Heart left ventricle (tissue), 16 donors: ENCODE measurements around the gene TAOK3. TPM values are rescaled to one million over a fixed set of nuclear protein-coding genes. Genes with fewer than 3 reads are reported as not detected.

ENCODE experiments used
- ATAC-seq, 4 donors: fragments of 200-7000 bp; cut with Tn5 transposase; one replicate each; pipeline ENCODE4 v1.9.1; 2020 to 2022; ENCODE audit warnings: moderate library complexity in 4 of 4, mild to moderate bottlenecking in 3 of 4, moderate number of reproducible peaks in 1 of 4
- DNase-seq, 5 donors: peaks; one replicate each; pipeline ENCODE4 v3.0.0-alpha.2; 2020
- H3K27ac ChIP-seq, 12 donors: fragments of 200-600 bp; sonication (generic) in 4 of 12; one replicate each; pipeline versions ENCODE4 v1.5.0 to v1.8.0; 2016 to 2022; ENCODE audit warnings: mild to moderate bottlenecking in 2 of 12
- H3K27me3 ChIP-seq, 9 donors: fragments of 200-600 bp; sonication (generic) in 2 of 9; one replicate each; pipeline versions ENCODE4 v1.5.1 to v1.8.0; 2016 to 2022; ENCODE audit warnings: mild to moderate bottlenecking in 3 of 9
- H3K36me3 ChIP-seq, 9 donors: fragments of 200-600 bp; sonication (generic) in 2 of 9; one replicate each; pipeline versions ENCODE4 v1.5.0 to v1.8.0; 2018 to 2022; ENCODE audit warnings: mild to moderate bottlenecking in 2 of 9
- H3K4me1 ChIP-seq, 12 donors: fragments of 200-600 bp; sonication (generic) in 4 of 12; one replicate each; pipeline versions ENCODE4 v1.5.0 to v1.8.0; 2016 to 2022; ENCODE audit warnings: mild to moderate bottlenecking in 3 of 12
- H3K4me3 ChIP-seq, 12 donors: fragments of 200-600 bp; sonication (generic) in 4 of 12; one replicate each; pipeline versions ENCODE4 v1.5.0 to v1.8.0; 2017 to 2022; ENCODE audit warnings: mild to moderate bottlenecking in 9 of 12, moderate library complexity in 4 of 12
- H3K9me3 ChIP-seq, 12 donors: fragments of 200-600 bp; sonication (generic) in 4 of 12; one replicate each; pipeline versions ENCODE4 v1.5.0 to v1.8.0; 2016 to 2022; ENCODE audit warnings: mild to moderate bottlenecking in 1 of 12
- CTCF ChIP-seq, 12 donors: fragments of 200-600 bp; sonication (generic) in 4 of 12; IDR thresholded peaks; one replicate each; pipeline versions ENCODE4 v1.5.0 to v1.8.0; 2018 to 2022; ENCODE audit warnings: antibody characterized with exemption in 12 of 12, mild to moderate bottlenecking in 5 of 12
- POLR2A ChIP-seq, 2 donors: fragments of 450-650 bp; IDR thresholded peaks; one replicate each; pipeline ENCODE4 v1.6.1; 2017; ENCODE audit warnings: antibody characterized with exemption in 2 of 2, mild to moderate bottlenecking in 2 of 2, moderate library complexity in 2 of 2
- WGBS, 4 donors: extraction: QIAGEN DNeasy Blood & Tissue Kit in 2 of 4; methylation state at CpG; one replicate each; pipeline versions ENCODE4 v1.1.5 to v1.1.7; 2013 to 2018; 5-methylcytosine and 5-hydroxymethylcytosine counted together
- intact Hi-C, 10 donors: fragments of 100-400 bp; cut with DNase I; formaldehyde crosslinking; loops; one replicate each; pipeline versions ENCODE4 v1.11.1 to v1.14.2; 2022
- polyA plus RNA-seq, 2 donors: library from polyadenylated mRNA; stranded (reverse); fragments of 200-250 nt; gene quantifications; one replicate each; pipeline ENCODE4 v1.2.3, GENCODE V29; 2013
- total RNA-seq, 9 donors: library from RNA; depleted of rRNA in 2 of 9; stranded (reverse); fragments of >200 nt in 2 of 9; fragmentation: NEBNext Ultra II Directional in 3 of 9; extraction: Animal tissue kit (Norgen Biotek cat#: 25700) in 3 of 9; gene quantifications; one replicate each; pipeline versions ENCODE4 v1.1.0 to v1.2.4, GENCODE V29; 2016 to 2023
- donor health status: ischemic (EF 13 %, LVEDD 7.1; RV severe dilation, severe dysfunction).
- donor health status: healthy with polysubstance abuse.
- donor health status: DM: no; HTN: yes; CAD: no.
- donor health status: DM: no; HTN: no; CAD: no.
- donor health status: ischemic (EF 25% LVEDD 6.9; RV normal size, moderate dysfunction).
- donor health status: ischemic (EF 25% LVEDD 5.7; RV mildly dilated, moderate dysfunction).
- donor health status: healthy.
- donor health status: DM: yes; HTN: yes; CAD: no.
- donor health status: ischemic (EF 35%, LVEDD 5.7; RV mildly dilated, moderate dysfunction).
- donor health status: nonischemic (EF 11% LVEDD 7.7; RV severe dilation, severe dysfunction).
- donor health status: DM: yes; HTN: yes; CAD: no.
- donor health status: PGD.
- donor health status: ischemic (EF 29% LVEDD 5.4; RV normal size, mild dysfunction).
- donor health status: nonischemic (EF 23%, LVEDD 6.1; RV moderate dilation, normal function).

TAOK3 gene
- total and polyA plus RNA-seq, 11 donors: 11.8 to 26.6 (median 22.2) TPM

GRCh38 chr12:118391836-118392235, 19.1 kb upstream of the TAOK3 start:
- DNase-seq (no peak), ATAC-seq (peak in 1 of 4 donors; percentile 13)
- TF ChIP-seq CTCF (IDR thresholded peaks at IDR 0.05) (no peak), POLR2A (IDR thresholded peaks at IDR 0.05) (no peak)
- Histone ChIP-seq H3K27me3 (no peaks in the 10 kb centered on the region), H3K36me3 (peaks cover 0 to 99% (median 97%) of the 10 kb centered on the region in 9 donors), H3K4me1 (peaks cover 0 to 4% (median 0%) of the 10 kb centered on the region in 12 donors), H3K4me3 (no peak overlapping the region), H3K27ac (no peak overlapping the region), H3K9me3 (no peaks in the 10 kb centered on the region)
- WGBS, 4 donors: 94 to 100% (median 99%) methylated on average over 1 of the region's 1 CpG
- intact Hi-C loops: no loop called here

- no peak overlapping the region for H3K27ac ChIP-seq
- H3K4me1 ChIP-seq: peaks cover 0 to 4% (median 0%) of the 10 kb centered on the region in 12 donors
- H3K9me3 ChIP-seq: no peaks in the 10 kb centered on the region
- peaks cover 0 to 99% (median 98%) of the 10 kb centered on the region in 9 donors for H3K36me3 ChIP-seq
- H3K4me3 ChIP-seq: no peak overlapping the region
- H3K27me3 ChIP-seq: no peaks in the 10 kb centered on the region
- no peak for DNase-seq
- TF ChIP-seq CTCF (IDR thresholded peaks at IDR 0.05): no peak
- TF ChIP-seq POLR2A (IDR thresholded peaks at IDR 0.05): no peak
- ATAC-seq: peak in 3 of 4 donors; percentile 32 to 62 (median 33)
- intact Hi-C loops: no loop called here
- 78 to 91% (median 84%) methylated on average over 2 of the region's 2 CpGs for WGBS, 4 donors
Observed at GRCh38 chr12:118391424-118391823, 18.7 kb upstream of the TAOK3 start.

GRCh38 chr12:118377884-118378470, 5.3 kb upstream of the TAOK3 start:
- Histone ChIP-seq H3K27ac (peak overlapping the region in 6 of 12 donors; percentile 21 to 96 (median 94)), H3K9me3 (no peaks in the 10 kb centered on the region), H3K4me1 (peaks cover 0 to 46% (median 27%) of the 10 kb centered on the region in 12 donors), H3K27me3 (no peaks in the 10 kb centered on the region), H3K4me3 (peak overlapping the region in 11 of 12 donors; percentile 85 to 100 (median 98)), H3K36me3 (peaks cover 0 to 44% (median 38%) of the 10 kb centered on the region in 9 donors)
- DNase-seq (peak in 2 of 5 donors; percentile 26 to 67), ATAC-seq (no peak)
- intact Hi-C loops: loop anchor here (2.0 to 10.0 kb wide), 9 partner anchors 195 to 506 kb away; partner anchors contain the start of gene WSB2 (in 2 of the 10)
- WGBS, 4 donors: 35 to 37% (median 36%) methylated on average over 8 of the region's 8 CpGs
- TF ChIP-seq POLR2A (IDR thresholded peaks at IDR 0.05) (no peak), CTCF (IDR thresholded peaks at IDR 0.05) (peak; percentile 94 to 100 (median 98))

- no peak for TF ChIP-seq POLR2A (IDR thresholded peaks at IDR 0.05)
- TF ChIP-seq CTCF (IDR thresholded peaks at IDR 0.05): no peak
- Histone ChIP-seq H3K36me3 (peaks cover 0 to 37% (median 31%) of the 10 kb centered on the region in 9 donors), H3K4me3 (peak overlapping the region; percentile 85 to 100 (median 98)), H3K4me1 (peaks cover 0 to 46% (median 29%) of the 10 kb centered on the region in 12 donors), H3K27me3 (no peaks in the 10 kb centered on the region), H3K27ac (peak overlapping the region; percentile 85 to 98 (median 94)), H3K9me3 (no peaks in the 10 kb centered on the region)
- no peak for DNase-seq
- intact Hi-C loops: loop anchor here (2.0 to 10.0 kb wide), 9 partner anchors 194 to 505 kb away; partner anchors contain the start of gene WSB2 (in 2 of the 10)
- no peak for ATAC-seq
- WGBS, 4 donors: 2 to 5% (median 3%) methylated on average over 22 of the region's 22 CpGs
Observed at GRCh38 chr12:118377021-118377883, 4.5 kb upstream of the TAOK3 start.
